K562 (cell line): ENCODE data around the gene PITHD1. TPM values are rescaled to one million over a fixed set of nuclear protein-coding genes. Genes with fewer than 3 reads are reported as not detected.
A peak's percentile ranks its signal among the peaks of the same experiment; 100 is the strongest.

Experiments used
- ATF4 ChIP-seq: fragments of 450-650 bp; formaldehyde crosslinking; IDR thresholded peaks from 2 replicates; pipeline ENCODE4 v1.4.0; 2022; ENCODE audit warnings: mild to moderate bottlenecking, moderate library complexity
- BHLHE40 ChIP-seq: IDR thresholded peaks from 2 replicates; pipeline ENCODE4 v1.6.1; 2011; ENCODE audit warnings: low read length, improper control_type of control experiment
- BRF2 ChIP-seq: IDR thresholded peaks from 3 replicates; pipeline ENCODE4 v1.6.1; 2011; ENCODE audit warnings: borderline replicate concordance, mild to moderate bottlenecking; ENCODE audit not compliant: insufficient read length, insufficient read depth
- DACH1 ChIP-seq: fragments of 450-650 bp; IDR thresholded peaks from 2 replicates; pipeline ENCODE4 v1.6.1; 2018; ENCODE audit not compliant: partially characterized antibody
- E4F1 ChIP-seq: fragments of 250-450 bp; sonication (Bioruptor Pico); IDR thresholded peaks from 2 replicates; pipeline ENCODE4 v1.5.0; 2021; ENCODE audit warnings: mild to moderate bottlenecking, borderline replicate concordance
- GABPB1 ChIP-seq: sonication (generic); formaldehyde crosslinking; IDR thresholded peaks from 2 replicates; pipeline ENCODE4 v1.8.0; 2022; ENCODE audit warnings: mild to moderate bottlenecking, missing genetic modification reagents
- KHSRP ChIP-seq: fragments of 450-650 bp; IDR thresholded peaks from 2 replicates; pipeline ENCODE4 v1.6.1; 2017
- MEIS2 ChIP-seq: fragments of 450-650 bp; IDR thresholded peaks from 2 replicates; pipeline ENCODE4 v1.6.1; 2014; ENCODE audit warnings: mild to moderate bottlenecking; ENCODE audit not compliant: partially characterized antibody
- MIER1 ChIP-seq: fragments of 450-650 bp; IDR thresholded peaks from 2 replicates; pipeline ENCODE4 v1.6.1; 2016; ENCODE audit warnings: antibody characterized with exemption, mild to moderate bottlenecking, low read depth
- MLX ChIP-seq, 2 experiments: fragments of 450-650 bp in 1 of 2; sonication (generic) in 1 of 2; formaldehyde crosslinking; conservative IDR thresholded peaks; 2 replicates each; pipeline versions ENCODE4 v1.4.0 to v1.8.1; 2020 to 2022; ENCODE audit warnings: mild to moderate bottlenecking in 1 of 2, missing genetic modification reagents in 1 of 2
- SIN3B ChIP-seq: fragments of 450-650 bp; IDR thresholded peaks from 2 replicates; pipeline ENCODE4 v1.6.1; 2017; ENCODE audit warnings: low read depth, mild to moderate bottlenecking, moderate library complexity
- SMARCA4 ChIP-seq: fragments of 450-650 bp; IDR thresholded peaks from 2 replicates; pipeline ENCODE4 v1.6.1; 2016
- SPI1 ChIP-seq: IDR thresholded peaks from 2 replicates; pipeline ENCODE4 v1.6.1; 2011; ENCODE audit warnings: low read depth, low read length, control low read depth, borderline replicate concordance
- TAF1 ChIP-seq: IDR thresholded peaks from 2 replicates; pipeline ENCODE4 v1.6.1; 2011; ENCODE audit warnings: mild to moderate bottlenecking, low read length, moderate library complexity; ENCODE audit not compliant: insufficient read depth, control insufficient read depth, severe bottlenecking; ENCODE audit errors: extremely low read depth
- TCF7L2 ChIP-seq: fragments of 150-350 bp; IDR thresholded peaks from 2 replicates; pipeline ENCODE4 v1.6.1; 2016; ENCODE audit warnings: low read depth, mild to moderate bottlenecking, low read length, moderate library complexity
- ZBTB2 ChIP-seq: fragments of 450-650 bp; IDR thresholded peaks from 2 replicates; pipeline ENCODE4 v1.6.1; 2016; ENCODE audit warnings: antibody characterized with exemption
- ZFP36 ChIP-seq: fragments of 150-350 bp; IDR thresholded peaks from 2 replicates; pipeline ENCODE4 v1.6.1; 2018; ENCODE audit warnings: low read length, low read depth; ENCODE audit not compliant: partially characterized antibody
- ZNF445 ChIP-seq: fragments of 250-450 bp; sonication (Bioruptor Pico); IDR thresholded peaks from 2 replicates; pipeline ENCODE4 v1.4.0; 2020; ENCODE audit warnings: low read depth, mild to moderate bottlenecking, moderate library complexity
- ZNF740 ChIP-seq, 3 experiments: fragments of 200-800 bp in 1 of 3; sonication (Bioruptor generic) in 1 of 3; sonication (generic) in 1 of 3; formaldehyde crosslinking in 1 of 3; IDR thresholded peaks; 2 replicates each; pipeline versions ENCODE4 v1.6.1 to v1.8.0; 2016 to 2022; ENCODE audit warnings: mild to moderate bottlenecking in 2 of 3, missing compliant biosample characterization in 2 of 3, missing genetic modification characterization in 2 of 3, missing genetic modification reagents in 1 of 3
- ZSCAN29 ChIP-seq: fragments of 450-650 bp; IDR thresholded peaks from 2 replicates; pipeline ENCODE4 v1.6.1; 2017
- polyA plus RNA-seq, 8 experiments: library from polyadenylated mRNA; depleted of rRNA in 4 of 8; stranded (reverse) in 5 of 8; unstranded in 3 of 8; fragments of >200 nt; fragmentation: Nextera tagmentation in 2 of 8; fragmentation: Illumina TruSeq in 1 of 8; extraction: Ambion mirVana in 2 of 8; extraction: Trizol in 1 of 8; gene quantifications; 2 replicates each; pipeline versions ENCODE4 v1.2.1 to v1.2.3, GENCODE V29; 2011 to 2014; ENCODE audit warnings: inconsistent platforms in 1 of 8, missing spikeins in 1 of 8
- total RNA-seq, 7 experiments: library from RNA; depleted of rRNA in 6 of 7; stranded (reverse); fragments of >200 nt in 6 of 7; fragmentation: Illumina TruSeq in 2 of 7; extraction: Trizol in 2 of 7; gene quantifications; 2 replicates each; pipeline versions ENCODE4 v1.2.1 to v1.2.3, GENCODE V29; 2011 to 2021; ENCODE audit warnings: low replicate concordance in 1 of 7

PITHD1 gene
- total and polyA plus RNA-seq, 9 of the 15 experiments (the other 6 are each of a cell fraction or from before 2014, with no cell fraction given), result 46.5 to 175 (median 149) TPM

GRCh38 chr1:23732363-23733224 is 45.6 kb upstream of the PITHD1 start (continued):
- TF ChIP-seq E4F1 (CRISPR knock-in tag) (no peak), DACH1 (no peak), BHLHE40 (no peak), GABPB1 (no peak), SMARCA4 (peak; percentile 54), ZFP36 (no peak), MEIS2 (no peak), SIN3B (no peak), MLX (CRISPR knock-in tag; conservative IDR thresholded peaks at IDR 0.05) (no peak), ATF4 (CRISPR knock-in tag) (no peak), BRF2 (no peak), ZSCAN29 (no peak), KHSRP (no peak), MIER1 (no peak), ZNF445 (no peak), TCF7L2 (no peak), ZBTB2 (no peak), TAF1 (no peak), SPI1 (no peak), ZNF740 (CRISPR knock-in tag; IDR thresholded peaks at IDR 0.05) (no peak), ZNF740 (tag; IDR thresholded peaks at IDR 0.05) (no peak)
